GM12878 (cell line): ENCODE measurements around the gene CORO7. TPM values are rescaled to one million over a fixed set of nuclear protein-coding genes. Genes with fewer than 3 reads are reported as not detected.

ENCODE experiments used
- ATAC-seq: fragments of 200-7000 bp; cut with Tn5 transposase; 3 replicates; pipeline ENCODE4 v1.9.1; 2020; ENCODE audit warnings: mild to moderate bottlenecking, moderate library complexity
- BruUV-seq: library from RNA; stranded (reverse); fragments of 400-500 nt; replicated peaks from 2 replicates; lab custom pipeline; 2021; lab: Mats Ljungman, UMichigan
- CTCF ChIA-PET: fragments of 300-600 bp; sonication (Branson Sonifier 250); formaldehyde crosslinking; extraction: SDS; loops from one replicate; lab custom pipeline; 2021; ENCODE audit warnings: inconsistent platforms; lab: Yijun Ruan, JAX
- POLR2A ChIA-PET: fragments of 350-600 bp; formaldehyde crosslinking; extraction: SDS; loops from one replicate; lab custom pipeline; 2021; ENCODE audit warnings: inconsistent platforms; lab: Charles Lee
- RAD21 ChIA-PET: fragments of 300-600 bp; sonication (Branson Sonifier 250); formaldehyde crosslinking; loops from one replicate; lab custom pipeline; 2023; ENCODE audit warnings: antibody characterized with exemption; ENCODE audit not compliant: unreplicated experiment; lab: Charles Lee
- SMC1A ChIA-PET: fragments of 300-600 bp; sonication (Branson Sonifier 250); formaldehyde crosslinking; loops from one replicate; lab custom pipeline; 2023; ENCODE audit not compliant: unreplicated experiment, uncharacterized antibody; lab: Charles Lee
- DNase-seq: peaks from one replicate; pipeline ENCODE4 v3.0.0-alpha.2; 2011; ENCODE audit warnings: low read depth, low spot score
- FAIRE-seq: peaks from 3 replicates; lab custom pipeline; 2011; peaks lifted over from hg19 to GRCh38; lab: Jason Lieb, UNC
- H2AFZ ChIP-seq: 2 replicates; pipeline ENCODE4 v1.6.0; 2011; ENCODE audit warnings: low read depth, low read length, control low read depth; ENCODE audit not compliant: control insufficient read depth
- H3K27ac ChIP-seq: 2 replicates; pipeline ENCODE4 v1.5.1; 2011; ENCODE audit warnings: control low read depth; ENCODE audit not compliant: control insufficient read depth, insufficient read depth
- H3K27me3 ChIP-seq, 2 experiments: replicated peaks in 1 of 2; 2 replicates each; pipeline versions ENCODE4 v1.6.0 to v1.6.1; 2011; ENCODE audit warnings: low read length in 1 of 2; ENCODE audit not compliant: control insufficient read depth in 2 of 2, insufficient read depth in 2 of 2
- H3K36me3 ChIP-seq, 2 experiments: 2 replicates each; pipeline ENCODE4 v1.5.1; 2011; ENCODE audit warnings: low read length in 1 of 2; ENCODE audit not compliant: control insufficient read depth in 2 of 2, insufficient read depth in 2 of 2
- H3K4me1 ChIP-seq: 2 replicates; pipeline ENCODE4 v1.6.1; 2011; ENCODE audit warnings: mild to moderate bottlenecking, low read length, moderate library complexity, mixed read lengths; ENCODE audit not compliant: control insufficient read depth, insufficient read depth
- H3K4me2 ChIP-seq: 2 replicates; pipeline ENCODE4 v1.6.0; 2011; ENCODE audit warnings: control low read depth; ENCODE audit not compliant: control insufficient read depth, insufficient read depth
- H3K4me3 ChIP-seq: fragments of 200-600 bp; sonication (generic); 2 replicates; pipeline ENCODE4 v1.5.1; 2016
- H3K79me2 ChIP-seq: 2 replicates; pipeline ENCODE4 v1.6.0; 2011; ENCODE audit warnings: low read length; ENCODE audit not compliant: control insufficient read depth, insufficient read depth
- H3K9ac ChIP-seq: 2 replicates; pipeline ENCODE4 v1.8.0; 2011; ENCODE audit warnings: low read length, control low read depth, mixed read lengths; ENCODE audit not compliant: control insufficient read depth, insufficient read depth
- H3K9me3 ChIP-seq: replicated peaks from 3 replicates; pipeline ENCODE4 v1.5.1; 2011; ENCODE audit warnings: mild to moderate bottlenecking, low read length; ENCODE audit not compliant: control insufficient read depth, insufficient read depth
- H4K20me1 ChIP-seq: 2 replicates; pipeline ENCODE4 v1.6.0; 2011; ENCODE audit not compliant: control insufficient read depth, insufficient read depth
- CBFB ChIP-seq: IDR thresholded peaks from 2 replicates; pipeline ENCODE4 v1.6.1; 2016; ENCODE audit warnings: antibody characterized with exemption, low read depth
- CHD1 ChIP-seq: IDR thresholded peaks from 2 replicates; pipeline ENCODE4 v1.6.1; 2012; ENCODE audit warnings: low read depth, low read length, improper control_type of control experiment
- EED ChIP-seq: sonication (generic); IDR thresholded peaks from 2 replicates; pipeline ENCODE4 v1.6.1; 2016; ENCODE audit warnings: antibody characterized with exemption, low read depth
- EGR1 ChIP-seq, 2 experiments: IDR thresholded peaks; 1 replicate in 1 of 2; 2 replicates in 1 of 2; pipeline ENCODE4 v1.6.1; 2011 to 2012; ENCODE audit warnings: low read depth in 2 of 2, low read length in 2 of 2, borderline replicate concordance in 1 of 2, mild to moderate bottlenecking in 1 of 2, moderate library complexity in 1 of 2
- ESRRA ChIP-seq: IDR thresholded peaks from 2 replicates; pipeline ENCODE4 v1.6.1; 2012; ENCODE audit warnings: mild to moderate bottlenecking, low read length, improper control_type of control experiment
- HDAC2 ChIP-seq: fragments of 200-600 bp; sonication (generic); IDR thresholded peaks from 2 replicates; pipeline ENCODE4 v1.6.1; 2017
- MXI1 ChIP-seq: fragments of 150-350 bp; IDR thresholded peaks from 2 replicates; pipeline ENCODE4 v1.6.1; 2011; ENCODE audit warnings: low read depth, mild to moderate bottlenecking, inconsistent platforms, low read length, improper control_type of control experiment
- NFYB ChIP-seq: IDR thresholded peaks from 2 replicates; pipeline ENCODE4 v1.6.1; 2011; ENCODE audit warnings: low read depth, mild to moderate bottlenecking, low read length, improper control_type of control experiment, moderate library complexity; ENCODE audit not compliant: insufficient read depth
- NR2F1 ChIP-seq: fragments of 450-650 bp; conservative IDR thresholded peaks from 2 replicates; pipeline ENCODE4 v1.6.1; 2017; ENCODE audit warnings: mild to moderate bottlenecking
- SMAD5 ChIP-seq: IDR thresholded peaks from 2 replicates; pipeline ENCODE4 v1.6.1; 2016; ENCODE audit warnings: antibody characterized with exemption, low read depth
- SMC3 ChIP-seq: IDR thresholded peaks from 2 replicates; pipeline ENCODE4 v1.6.1; 2011; ENCODE audit warnings: low read length, improper control_type of control experiment, borderline replicate concordance
- ZBTB40 ChIP-seq: fragments of 450-650 bp; IDR thresholded peaks from 2 replicates; pipeline ENCODE4 v1.6.1; 2016; ENCODE audit warnings: mild to moderate bottlenecking, moderate library complexity, borderline replicate concordance
- ZNF207 ChIP-seq: fragments of 450-650 bp; IDR thresholded peaks from 2 replicates; pipeline ENCODE4 v1.6.1; 2014; ENCODE audit warnings: antibody characterized with exemption, mild to moderate bottlenecking, borderline replicate concordance
- ZZZ3 ChIP-seq: IDR thresholded peaks from 2 replicates; pipeline ENCODE4 v1.6.1; 2011; ENCODE audit warnings: low read depth; ENCODE audit not compliant: control insufficient read depth, insufficient read length
- WGBS: methylation state at CpG from one replicate; pipeline ENCODE4 v1.1.6; 2016; ENCODE audit warnings: low lambda C conversion rate; ENCODE audit not compliant: insufficient replicate concordance, insufficient coverage; ENCODE audit errors: missing lambda C conversion rate; 5-methylcytosine and 5-hydroxymethylcytosine counted together
- in situ Hi-C: fragments of 300-500 bp; cut with MboI; formaldehyde crosslinking; loops from 9 replicates; pipeline ENCODE4 v1.14.3; 2018; ENCODE audit warnings: mixed read lengths
- intact Hi-C: fragments of 100-400 bp; cut with micrococcal nuclease; formaldehyde crosslinking; loops from one replicate; pipeline ENCODE4 v1.14.2; 2022; ENCODE audit not compliant: unreplicated experiment
- polyA plus RNA-seq, 11 experiments: library from polyadenylated mRNA; depleted of rRNA in 4 of 11; unstranded in 6 of 11; stranded (reverse) in 5 of 11; fragments of >200 nt; fragmentation: Nextera tagmentation in 4 of 11; fragmentation: Illumina TruSeq in 1 of 11; extraction: Ambion mirVana in 4 of 11; extraction: Trizol in 1 of 11; gene quantifications; 1 replicate in 1 of 11; 2 replicates in 10 of 11; pipeline versions ENCODE4 v1.2.1 to v1.2.3, GENCODE V29; 2011 to 2016; ENCODE audit warnings: inconsistent platforms in 2 of 11, missing spikeins in 2 of 11, low read depth in 1 of 11
- total RNA-seq, 4 experiments: library from RNA; depleted of rRNA in 3 of 4; stranded (reverse); fragments of >200 nt in 3 of 4; fragmentation: Illumina TruSeq in 1 of 4; extraction: Trizol in 1 of 4; gene quantifications; 2 replicates each; pipeline versions ENCODE4 v1.2.1 to v1.2.3, GENCODE V29; 2013 to 2021
- TF ChIP-seq, protein P1 (sequence below): IDR thresholded peaks from 2 replicates; pipeline ENCODE4 v1.6.1; 2012; ENCODE audit warnings: low read depth, low read length, improper control_type of control experiment

Gene CORO7
- total and polyA plus RNA-seq, 10 of the 15 experiments (the other 5 are each of a cell fraction or from before 2014, with no cell fraction given): 0.64 to 89.2 (median 43.7) TPM

DNA sequence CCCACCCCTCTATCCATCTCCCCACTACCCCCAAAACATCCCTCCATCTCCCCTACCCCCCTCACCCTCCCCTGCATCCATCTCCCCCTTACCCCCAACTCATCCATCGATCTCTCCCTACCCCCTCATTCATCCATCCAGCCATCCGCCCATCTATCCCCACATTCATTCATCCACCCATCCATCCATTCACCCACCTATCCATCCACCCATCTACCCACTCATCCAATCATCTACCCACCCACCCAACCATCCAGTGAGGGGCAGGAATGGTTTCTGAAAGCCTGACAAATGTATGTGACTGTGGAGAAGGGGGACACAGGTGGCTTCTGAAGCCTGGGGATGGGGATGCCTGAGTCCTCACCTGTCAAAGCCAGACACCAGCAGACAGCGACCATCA lies 56.5 kb downstream of the CORO7 start:
- ChIA-PET CTCF (interaction anchor here (0.9 to 1.2 kb wide), 3 partner anchors 42 to 225 kb away, joined by 3 to 8 read pairs (median 3); no protein-coding TSS in a partner anchor), RAD21 (interaction anchor here (1.0 kb wide), 1 partner anchor 189 kb away, joined by 3 read pairs; no protein-coding TSS in a partner anchor), POLR2A (interaction anchor here (0.6 kb wide), 1 partner anchor 1472 kb away, joined by 4 read pairs; no protein-coding TSS in a partner anchor), SMC1A (no interaction called here)
- Histone ChIP-seq H3K36me3 (peaks cover 4 to 31% of the 10 kb centered on the region in 2 experiments; a peak in 3 of 4 replicates), H3K9ac (no peak overlapping the region), H3K9me3 (no peaks in the 10 kb centered on the region), H3K4me2 (no peak overlapping the region), H3K4me3 (no peak overlapping the region), H3K79me2 (no peaks in the 10 kb centered on the region), H2AFZ (no peak overlapping the region), H4K20me1 (no peaks in the 10 kb centered on the region), H3K27me3 (no peaks in the 10 kb centered on the region), H3K27ac (no peak overlapping the region), H3K4me1 (no peaks in the 10 kb centered on the region)
- FAIRE-seq: no peak
- no peak for TF ChIP-seq SMC3
- TF ChIP-seq ZNF207: no peak
- no peak for TF ChIP-seq EGR1 (IDR thresholded peaks at IDR 0.05; ENCODE audit: borderline replicate concordance in 1 of 2, low read depth in 2 of 2, low read length in 2 of 2)
- no peak for TF ChIP-seq CHD1
- TF ChIP-seq, protein P1, sequence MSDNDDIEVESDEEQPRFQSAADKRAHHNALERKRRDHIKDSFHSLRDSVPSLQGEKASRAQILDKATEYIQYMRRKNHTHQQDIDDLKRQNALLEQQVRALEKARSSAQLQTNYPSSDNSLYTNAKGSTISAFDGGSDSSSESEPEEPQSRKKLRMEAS: no peak
- TF ChIP-seq NR2F1: no peak
- TF ChIP-seq ZBTB40: no peak
- TF ChIP-seq MXI1: no peak
- TF ChIP-seq ESRRA: no peak
- TF ChIP-seq CBFB: no peak
- TF ChIP-seq ZZZ3: no peak
- TF ChIP-seq NFYB: no peak
- TF ChIP-seq SMAD5: no peak
- no peak for TF ChIP-seq HDAC2
- no peak for TF ChIP-seq EED
- intact Hi-C loops: loop anchor here (1.0 to 10.0 kb wide), 2 partner anchors 42 to 115 kb away; partner anchors contain the start of genes HMOX2 and NMRAL1
- in situ Hi-C loops: loop anchor here (5.0 kb wide), 1 partner anchor 37 kb away; no protein-coding TSS in a partner anchor
- no peak for ATAC-seq
- 56% methylated on average over 2 of the region's 3 CpGs for WGBS
- no TSS peak for BruUV-seq
- no peak for DNase-seq
